GM19397 (cell line): Measurements from ENCODE around the gene AFAP1.
"Not testable (repeated sequence)": the region's sequence is repeated elsewhere in the genome, so short reads cannot be mapped to it uniquely, and the experiment has no call there.

Source experiments
- ATAC-seq: cut with Tn5 transposase; IDR thresholded peaks from one replicate; pipeline ENCODE4 v1.9.1; 2021; ENCODE audit warnings: mild to moderate bottlenecking, moderate library complexity; ENCODE audit not compliant: unreplicated experiment

AFAP1 gene

DNA sequence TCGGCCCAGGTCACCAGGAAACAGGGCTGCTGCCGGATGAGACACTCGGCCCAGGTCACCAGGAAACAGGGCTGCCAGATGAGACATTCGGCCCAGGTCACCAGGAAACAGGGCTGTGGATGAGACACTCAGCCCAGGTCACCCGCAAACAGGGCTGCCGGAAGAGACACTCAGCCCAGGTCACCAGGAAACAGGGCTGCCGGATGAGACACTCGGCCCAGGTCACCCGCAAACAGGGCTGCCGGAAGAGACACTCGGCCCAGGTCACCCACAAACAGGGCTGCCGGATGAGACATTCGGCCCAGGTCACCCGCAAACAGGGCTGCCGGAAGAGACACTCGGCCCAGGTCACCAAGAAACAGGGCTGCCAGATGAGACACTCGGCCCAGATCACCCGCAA lies 21.5 kb downstream of the AFAP1 start:
- not testable (repeated sequence) for ATAC-seq

DNA sequence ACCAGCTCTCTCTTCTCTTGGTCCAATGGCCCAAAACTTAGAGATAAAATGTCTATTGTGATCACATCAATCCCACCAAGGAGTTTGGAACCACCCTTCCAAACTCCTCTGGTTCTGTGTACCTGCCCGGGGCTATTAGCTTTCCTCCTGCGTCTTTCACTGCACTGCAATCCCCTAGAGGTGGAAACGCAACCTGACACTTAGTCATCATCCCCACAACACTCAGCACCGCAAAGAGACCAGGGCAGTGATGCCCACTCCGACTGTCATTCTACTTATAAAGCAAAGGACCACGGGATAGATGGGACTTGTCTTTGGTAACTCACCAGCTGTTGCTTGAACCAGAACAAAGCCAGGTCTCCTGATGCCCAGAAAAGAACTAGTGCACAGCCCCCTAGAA lies 22.0 kb downstream of the AFAP1 start:
- ATAC-seq = no peak

DNA sequence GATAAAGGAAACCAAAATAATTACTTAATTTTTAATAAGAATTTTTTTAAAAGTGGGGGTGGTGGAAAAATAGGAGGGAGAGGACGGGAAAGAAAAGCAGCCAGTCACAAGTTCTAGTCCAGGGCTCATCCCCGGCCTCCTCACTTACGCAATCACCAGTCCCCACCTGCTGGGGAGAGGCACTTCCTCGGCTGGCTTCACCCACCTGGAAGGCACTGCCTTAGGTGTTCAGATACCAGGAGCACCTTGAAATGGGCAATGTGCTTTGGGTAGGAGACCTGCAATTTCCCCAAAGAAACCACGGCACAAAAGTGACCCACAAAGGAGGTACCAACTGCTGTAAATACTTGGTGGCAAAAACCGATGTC lies 23.8 kb downstream of the AFAP1 start:
- ATAC-seq = no peak

DNA sequence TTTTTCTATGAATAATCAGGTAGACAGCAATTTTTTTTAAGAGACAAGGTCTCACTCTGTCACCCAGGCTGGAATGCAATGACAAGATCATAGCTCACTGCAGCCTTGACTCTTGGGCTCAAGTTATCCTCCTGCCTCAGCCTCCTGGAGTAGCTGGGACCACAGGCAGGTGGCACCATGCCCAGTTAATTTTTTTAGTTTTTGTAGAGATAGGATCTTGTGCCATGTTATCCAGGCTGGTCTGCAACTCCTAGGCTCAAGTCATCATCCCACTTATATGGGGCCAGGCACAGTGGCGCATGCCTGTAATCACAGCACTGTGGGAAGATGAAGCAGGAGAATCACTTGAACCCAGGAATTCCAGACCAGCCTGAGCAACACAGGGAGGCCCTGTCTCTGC lies 26.8 kb downstream of the AFAP1 start:
- ATAC-seq = no peak

DNA sequence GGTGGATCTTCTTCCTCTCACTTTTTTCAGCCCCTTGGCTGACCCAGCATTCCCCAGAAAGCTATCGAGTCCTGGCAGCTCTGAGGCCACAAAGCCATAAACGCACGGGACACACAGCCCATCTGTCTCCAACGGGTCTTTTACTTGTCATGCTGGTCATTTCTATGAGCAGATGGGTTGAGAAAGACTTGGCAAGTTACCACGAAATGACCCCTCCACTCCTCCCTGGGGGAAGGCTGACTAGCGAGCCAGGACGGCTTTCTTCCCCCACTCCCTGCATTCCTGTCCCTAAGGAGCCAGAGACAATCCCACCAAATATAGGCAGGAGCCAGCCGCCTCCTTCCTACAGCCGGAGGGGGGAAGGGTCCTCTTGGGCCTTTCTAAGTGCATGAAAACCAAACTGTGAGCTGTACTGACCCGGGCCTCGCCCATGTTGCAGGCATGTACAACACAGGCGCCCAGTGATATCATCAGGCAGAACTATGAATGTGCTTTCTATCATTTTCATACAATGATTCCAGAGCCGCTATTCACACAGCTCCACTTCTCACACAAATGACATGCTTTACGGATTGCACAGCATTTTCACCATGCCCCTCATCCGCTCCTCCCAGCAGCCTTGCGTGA lies 28.6 kb downstream of the AFAP1 start:
- ATAC-seq = no peak

DNA sequence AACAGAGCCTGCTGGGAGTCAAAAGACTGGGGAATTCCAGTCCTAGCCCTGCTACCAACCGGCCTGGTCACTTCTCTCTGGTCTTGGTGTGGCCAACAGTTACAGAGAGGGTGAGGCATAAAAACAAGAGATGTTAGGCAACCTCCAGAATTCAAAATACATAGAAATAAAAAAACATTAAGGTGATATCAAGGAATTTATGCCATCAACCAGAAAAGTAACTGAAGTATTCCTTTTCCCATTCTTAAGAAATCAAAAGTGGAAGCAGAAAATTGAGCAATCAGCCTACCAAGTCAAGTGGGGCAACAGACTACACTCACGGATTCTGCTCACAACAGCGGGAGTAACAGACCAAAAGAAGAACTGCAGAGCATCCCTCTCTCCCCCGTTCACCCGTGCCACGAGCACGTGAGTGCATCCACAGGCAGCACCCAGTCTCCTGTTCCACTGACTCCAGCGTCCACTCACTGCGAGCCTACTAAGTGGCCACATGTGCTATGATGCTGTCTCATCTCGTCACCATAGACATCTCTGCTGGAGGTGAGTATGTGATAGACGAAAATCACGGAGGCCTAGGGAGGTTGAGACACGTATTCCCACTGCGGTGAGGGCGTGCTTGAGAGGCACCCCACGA lies 29.3 kb downstream of the AFAP1 start:
- no peak for ATAC-seq

DNA sequence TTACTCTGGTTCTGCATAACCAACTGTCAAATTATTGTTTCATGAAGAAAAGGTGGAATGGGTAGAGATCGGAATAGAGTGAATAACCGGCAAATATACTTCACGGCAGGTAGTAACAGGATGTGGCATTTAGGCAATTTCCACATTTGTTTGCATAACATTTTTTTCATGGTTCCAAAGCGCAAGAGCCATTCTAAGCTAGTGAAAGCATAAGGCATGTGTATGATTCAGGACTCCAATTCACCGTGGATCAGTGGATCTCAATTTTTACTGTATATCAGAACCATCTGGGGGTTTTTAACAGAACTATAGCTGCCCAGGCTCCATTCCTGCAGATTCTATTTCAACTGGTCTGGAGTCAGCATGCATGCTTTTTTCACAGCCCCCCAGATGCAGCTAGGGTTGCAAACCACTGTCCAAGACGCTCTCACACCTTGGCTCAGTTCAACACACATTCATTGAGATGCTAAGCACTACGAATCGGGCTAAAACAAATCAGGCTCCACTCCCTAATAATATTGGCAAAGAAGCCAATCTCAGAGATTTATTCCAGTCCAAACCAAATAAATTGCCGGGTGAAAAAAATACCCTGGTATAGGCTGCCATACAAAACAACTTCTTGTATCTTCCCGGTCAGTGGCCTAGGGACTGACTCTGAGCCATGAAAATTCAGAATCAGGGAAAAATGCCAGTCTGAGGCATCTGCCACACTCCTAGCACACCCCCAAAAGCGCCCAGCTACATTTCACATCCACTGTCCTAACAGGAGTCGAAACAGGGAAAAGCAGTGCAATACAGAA lies 30.0 kb downstream of the AFAP1 start:
- ATAC-seq = no peak

DNA sequence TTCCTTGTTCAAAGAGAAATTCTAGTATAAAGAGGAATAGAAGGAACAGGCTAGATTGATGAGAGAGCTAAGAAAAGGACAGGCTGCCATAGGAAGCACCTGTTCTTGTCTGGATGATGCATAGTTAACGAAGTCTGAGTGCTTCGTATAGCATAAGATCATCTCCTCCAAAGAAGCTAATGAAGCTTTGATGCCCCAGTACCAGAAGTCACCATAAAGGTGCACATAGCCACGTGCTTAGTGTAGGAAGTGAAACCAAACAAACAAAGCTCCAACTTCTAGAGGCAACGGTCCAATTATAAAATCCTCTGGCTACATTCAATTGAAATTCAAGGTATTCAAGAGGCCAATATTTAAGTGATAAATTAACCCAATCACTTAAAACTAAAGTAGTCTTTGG lies 31.0 kb downstream of the AFAP1 start:
- ATAC-seq = no peak

DNA sequence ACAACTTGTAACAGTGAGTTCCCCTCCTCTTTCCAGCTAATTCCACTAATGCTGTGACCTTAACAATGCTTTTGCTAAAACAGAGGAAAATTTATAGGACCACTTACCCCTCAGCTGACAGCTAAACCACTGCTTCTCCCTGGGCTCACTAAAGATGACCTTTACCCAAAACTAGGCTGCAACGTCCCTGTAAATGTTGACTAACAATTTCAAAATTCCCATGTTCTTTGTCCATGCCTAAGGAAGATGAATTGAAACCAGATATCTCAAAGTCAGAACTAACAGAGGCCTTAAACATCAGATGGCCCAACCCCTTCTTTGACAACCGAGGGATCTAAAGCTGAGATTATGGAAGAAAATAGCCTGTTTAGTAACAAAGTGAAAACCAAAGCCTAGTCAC lies 32.5 kb downstream of the AFAP1 start:
- ATAC-seq = no peak

DNA sequence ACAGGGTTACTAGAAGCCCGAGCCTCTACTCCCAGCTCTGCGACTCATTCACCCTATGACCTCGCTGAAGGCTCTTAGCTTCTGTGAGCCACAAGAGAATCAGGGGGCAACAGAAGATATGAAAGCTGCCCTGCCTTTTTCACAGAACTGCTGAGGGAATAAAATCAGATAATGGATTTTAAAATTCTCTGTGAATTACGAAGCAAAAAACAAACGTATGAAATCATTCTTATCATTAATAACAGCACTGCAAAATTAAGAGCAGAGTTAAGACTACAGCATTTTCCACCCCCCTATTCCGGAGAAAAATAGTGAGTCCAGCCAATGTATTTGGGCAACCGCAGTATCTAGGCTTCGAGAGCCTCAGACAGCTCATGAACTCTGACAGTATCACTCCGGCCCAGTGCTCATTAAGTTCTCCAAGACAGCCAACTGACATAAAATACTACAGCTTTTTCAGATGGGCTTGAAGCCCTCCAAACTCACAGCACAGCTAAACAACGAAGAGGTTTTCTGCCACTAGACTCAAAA lies 33.4 kb downstream of the AFAP1 start:
- no peak for ATAC-seq

DNA sequence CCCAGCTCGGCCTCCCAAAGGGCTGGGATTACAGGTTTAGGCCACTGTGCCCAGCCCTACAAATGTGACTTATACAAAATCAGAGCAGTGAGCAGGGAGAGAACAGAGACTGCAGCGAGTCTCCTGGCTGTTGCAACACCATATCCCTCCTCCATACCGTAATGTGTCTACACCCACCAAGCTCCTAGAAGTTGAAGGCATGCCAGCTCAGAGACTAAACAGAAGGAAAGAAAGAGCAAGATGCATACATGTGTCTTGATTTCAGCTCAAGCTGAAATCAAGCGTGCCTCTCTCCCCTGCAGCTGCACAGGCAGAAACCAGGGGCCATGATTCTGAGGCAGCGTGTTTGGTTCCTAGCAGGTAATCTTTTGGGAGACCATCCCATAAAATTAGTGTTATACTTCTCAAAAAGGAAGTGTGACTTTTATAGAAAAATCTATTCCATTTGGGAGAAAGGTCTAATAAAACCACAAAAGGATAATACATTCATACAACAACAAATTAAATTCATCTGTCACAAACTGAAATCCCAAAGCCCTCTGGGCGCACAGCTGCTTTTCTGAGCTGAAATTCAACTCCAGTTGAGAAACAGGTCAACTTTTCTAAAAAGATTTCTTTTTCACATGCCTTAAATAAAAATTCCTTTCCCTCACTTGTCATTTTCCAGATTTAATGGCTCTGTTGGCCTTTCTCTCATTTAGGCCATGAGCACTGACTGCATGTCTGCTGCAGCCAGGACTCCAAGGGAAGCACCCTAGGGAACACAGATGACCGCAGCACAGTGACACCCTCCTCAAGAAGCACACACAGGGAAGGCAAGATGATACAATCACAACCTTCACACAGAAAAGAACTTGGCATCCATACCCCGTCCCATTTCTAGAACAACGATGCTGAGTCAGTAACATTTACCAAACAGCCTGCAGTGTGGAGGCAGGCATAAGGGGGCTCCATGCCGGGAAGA lies 34.4 kb downstream of the AFAP1 start:
- ATAC-seq = no peak

DNA sequence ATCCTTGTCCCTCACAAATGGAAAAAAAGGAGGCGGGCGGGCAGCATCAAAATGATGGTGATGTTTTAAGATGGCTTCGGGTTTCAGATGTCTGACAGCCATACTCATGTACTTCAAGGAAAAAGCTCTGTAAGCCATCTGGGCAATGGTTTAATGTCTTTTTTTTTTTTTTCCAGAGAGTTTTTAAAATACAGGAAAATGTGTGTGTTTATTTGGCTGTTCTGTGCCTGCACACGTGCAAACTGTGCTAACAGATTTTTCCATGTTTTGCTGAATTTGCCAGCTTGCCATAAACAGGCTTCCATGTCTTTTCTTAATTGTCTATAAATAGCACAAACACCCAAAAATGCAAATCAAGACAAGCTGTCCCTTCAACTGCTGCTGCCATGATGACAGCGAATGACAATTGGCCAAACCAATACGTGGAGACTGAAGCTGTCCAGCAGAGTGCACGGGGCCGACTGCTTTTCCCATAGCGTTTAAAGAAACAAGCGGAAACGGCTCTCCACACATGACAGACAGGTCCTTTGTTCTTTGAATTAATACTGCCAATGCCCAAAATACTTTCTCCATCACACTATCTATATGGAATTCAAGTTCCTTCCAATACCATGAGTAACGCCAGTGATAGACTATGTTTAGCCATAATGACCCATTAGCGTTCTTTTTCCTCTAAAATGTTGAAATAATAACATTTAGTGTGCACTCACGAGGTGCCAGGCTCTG lies 35.7 kb downstream of the AFAP1 start:
- ATAC-seq = no peak

DNA sequence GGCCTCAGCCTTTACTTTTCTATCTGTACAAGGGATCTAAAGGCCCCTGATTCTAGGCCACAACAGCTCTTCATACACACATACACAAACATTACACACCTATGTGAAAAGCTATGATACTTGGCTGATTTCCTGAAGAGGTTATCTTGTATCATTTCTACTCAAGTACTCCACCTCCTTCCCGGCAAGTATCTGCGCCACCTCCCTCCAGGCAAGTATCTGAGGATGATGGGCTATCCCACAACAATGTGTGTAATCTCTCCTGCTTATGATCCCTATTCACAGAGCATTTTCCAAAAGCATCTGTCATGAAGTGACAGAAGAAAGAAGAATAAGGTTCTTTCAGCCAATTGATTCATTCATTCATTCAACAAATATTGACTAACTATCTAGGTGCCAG lies 36.8 kb downstream of the AFAP1 start:
- ATAC-seq = no peak

DNA sequence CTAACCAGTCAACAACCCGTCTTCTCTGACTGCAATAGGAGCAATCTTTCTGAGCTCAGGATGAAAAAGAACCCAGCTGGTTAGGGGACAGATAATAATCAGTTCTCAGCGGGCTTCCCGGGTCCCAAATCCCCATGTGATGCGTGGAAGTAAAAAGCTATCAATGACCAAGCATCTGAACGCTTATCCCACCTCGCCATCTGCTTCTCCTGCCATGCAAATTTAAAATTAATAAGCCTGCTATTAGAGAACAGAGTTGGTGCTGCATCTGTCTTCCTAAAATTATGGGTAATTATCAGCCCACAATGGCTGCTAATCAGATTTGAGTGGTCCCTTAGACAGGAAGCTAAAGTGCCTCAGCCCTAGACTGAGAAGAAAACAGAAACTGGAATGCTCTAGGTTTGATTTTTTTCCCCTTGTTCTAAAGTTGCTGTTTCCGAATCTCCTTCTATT lies 37.5 kb downstream of the AFAP1 start:
- no peak for ATAC-seq

DNA sequence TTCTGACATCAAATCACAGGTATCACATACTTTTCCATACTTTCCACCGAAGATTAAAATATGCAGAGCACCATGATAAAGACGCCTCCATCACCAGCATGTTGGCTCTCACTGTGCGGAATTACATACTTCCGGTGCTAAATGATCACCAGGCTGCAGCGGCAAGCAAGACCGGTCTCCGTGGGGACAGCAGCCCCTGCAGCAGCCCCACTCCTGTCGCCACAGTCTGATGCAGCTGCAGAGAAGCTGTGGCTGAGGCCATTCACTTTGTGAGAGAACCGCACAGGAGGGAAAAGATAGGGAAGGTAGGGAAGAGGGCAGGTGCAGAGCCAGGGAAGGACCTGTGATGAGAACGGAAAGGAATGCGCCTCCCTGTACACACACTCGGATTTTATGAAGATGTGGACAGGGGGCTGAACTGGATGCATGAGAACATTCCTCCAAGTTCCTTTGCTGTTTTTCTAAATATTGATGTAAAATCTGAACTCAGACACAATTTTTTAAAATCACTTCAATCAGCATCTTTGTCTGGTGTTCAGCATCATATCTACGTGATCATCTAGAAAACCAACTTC lies 38.3 kb downstream of the AFAP1 start:
- no peak for ATAC-seq

DNA sequence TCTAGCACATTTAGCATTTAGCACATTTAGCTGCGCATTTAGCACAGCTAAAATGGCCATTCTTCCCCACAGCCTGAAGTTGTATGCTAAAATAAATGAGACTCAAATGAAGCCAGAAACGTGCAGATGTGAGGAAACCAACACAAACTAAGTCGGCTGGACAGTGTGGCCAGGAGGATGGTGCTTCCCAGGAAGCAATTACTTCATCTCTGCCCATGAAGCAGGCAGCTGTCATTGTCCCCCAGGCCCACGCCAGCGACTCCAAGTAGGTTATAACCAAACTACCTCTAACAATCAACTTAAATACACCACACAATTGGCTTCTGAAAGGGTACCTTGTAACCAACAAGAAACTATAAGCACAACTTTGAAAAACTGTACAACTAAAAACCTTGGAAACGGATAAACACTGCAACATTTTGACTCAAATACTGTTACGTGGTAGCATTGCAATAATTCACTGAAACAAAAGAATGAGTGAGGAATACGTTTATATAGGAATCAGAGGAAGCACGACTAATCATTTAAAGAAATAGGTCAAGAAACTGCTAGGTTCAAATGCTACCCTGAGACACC lies 39.2 kb downstream of the AFAP1 start:
- ATAC-seq = no peak

DNA sequence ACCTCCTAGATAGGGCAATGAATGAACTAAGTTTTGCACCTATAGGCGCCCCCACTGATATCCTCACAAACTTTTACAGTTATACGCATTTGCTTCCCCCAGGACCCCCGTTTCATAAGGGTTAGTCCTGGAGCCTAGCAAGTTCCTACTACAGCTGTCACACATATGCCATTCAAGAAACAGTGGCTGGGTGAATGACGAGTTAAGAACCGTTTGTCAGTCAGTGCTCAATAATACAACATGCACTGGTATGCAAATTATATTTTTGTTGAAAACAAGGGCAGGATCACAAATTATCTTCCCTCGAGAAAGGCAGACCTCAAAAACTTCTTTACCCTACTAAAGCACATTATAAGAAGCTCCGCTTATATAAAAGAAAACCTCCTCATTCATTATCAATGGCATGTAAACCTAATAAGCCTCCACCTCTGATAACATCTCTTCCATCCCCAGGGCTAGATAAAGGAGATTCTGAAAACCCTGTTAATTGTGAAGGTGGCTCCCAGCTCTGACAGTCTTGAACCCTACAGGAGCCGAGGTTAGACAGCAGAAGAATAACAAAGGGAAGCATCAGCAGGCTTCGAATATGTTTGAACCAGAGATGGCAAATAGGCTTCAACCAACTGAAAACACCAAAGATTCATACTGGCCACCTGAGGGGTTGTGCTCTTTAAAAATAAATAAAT lies 40.3 kb downstream of the AFAP1 start:
- no peak for ATAC-seq

DNA sequence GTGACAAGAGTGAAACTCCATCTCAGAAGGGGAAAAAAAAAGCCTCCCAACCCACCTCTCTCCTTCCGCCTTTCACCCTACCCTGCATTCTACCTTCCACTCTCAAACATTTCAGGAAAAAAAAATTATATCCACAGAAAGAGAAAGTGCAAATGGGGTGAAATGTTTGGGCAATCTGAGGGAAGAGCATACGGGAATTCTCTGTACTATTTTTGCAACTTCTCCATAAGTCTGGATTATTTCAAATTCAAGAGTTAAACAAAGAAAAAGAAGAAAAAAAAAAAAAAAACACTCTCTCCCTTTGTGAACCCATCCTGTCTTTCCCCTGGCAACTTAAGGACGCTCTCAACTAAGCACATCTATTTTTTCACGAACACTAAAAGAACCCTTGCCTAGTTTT lies 41.3 kb downstream of the AFAP1 start:
- no peak for ATAC-seq

DNA sequence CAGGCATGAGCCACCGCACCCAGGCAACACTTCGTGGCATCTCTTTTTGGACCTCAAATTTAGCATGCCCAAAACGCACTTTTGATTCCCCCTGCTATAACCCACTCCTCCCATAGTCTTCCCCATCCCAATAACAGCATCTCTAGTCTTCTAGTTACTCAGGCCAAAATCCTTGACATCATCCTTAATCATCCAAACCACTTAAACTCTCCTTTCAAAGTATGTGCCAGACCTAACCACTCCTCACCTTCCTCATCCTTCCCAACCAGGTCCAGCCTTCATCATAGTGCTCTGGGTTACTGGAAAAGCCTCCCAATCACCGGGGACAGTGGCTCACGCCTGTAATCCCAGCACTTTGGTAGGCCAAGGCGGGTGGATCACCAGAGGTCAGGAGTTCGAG lies 41.9 kb downstream of the AFAP1 start:
- no peak for ATAC-seq
